ENCODE measurements around the gene YJEFN3. TPM values are rescaled to one million over a fixed set of nuclear protein-coding genes. Genes with fewer than 3 reads are reported as not detected.

Gene YJEFN3
- total and polyA plus RNA-seq, 4 donors: 0.19 to 0.88 (median 0.63) TPM

GRCh38 chr19:19550485-19550929, 21.8 kb downstream of the YJEFN3 start:
- 59% methylated on average over 8 of the region's 8 CpGs for WGBS
- TF ChIP-seq EGR1 (IDR thresholded peaks at IDR 0.05; ENCODE audit: low read depth in 2 of 2) (no peak), FOXA1 (IDR thresholded peaks at IDR 0.05) (no peak), NR2F2 (IDR thresholded peaks at IDR 0.05) (no peak), TAF1 (conservative IDR thresholded peaks at IDR 0.05) (no peak), CTCF (IDR thresholded peaks at IDR 0.05; ENCODE audit: low read depth, low read length, missing input control) (no peak), JUND (IDR thresholded peaks at IDR 0.05) (no peak), YY1 (IDR thresholded peaks at IDR 0.05) (no peak), SP1 (IDR thresholded peaks at IDR 0.05) (no peak), ZBTB33 (IDR thresholded peaks at IDR 0.05) (no peak), HNF4A (conservative IDR thresholded peaks at IDR 0.05) (no peak), RXRA (IDR thresholded peaks at IDR 0.05) (no peak), REST (IDR thresholded peaks at IDR 0.05) (no peak), MAX (IDR thresholded peaks at IDR 0.05) (no peak), ATF3 (IDR thresholded peaks at IDR 0.05) (no peak), RAD21 (IDR thresholded peaks at IDR 0.05) (no peak), HNF4G (IDR thresholded peaks at IDR 0.05) (no peak), GABPA (IDR thresholded peaks at IDR 0.05 in 1 of 2, conservative IDR thresholded peaks at IDR 0.05 in 1 of 2) (no peak), FOXA2 (IDR thresholded peaks at IDR 0.05) (no peak)
- no peak for DNase-seq (ENCODE audit: low spot score)
- Histone ChIP-seq H3K4me1 (ENCODE audit: control insufficient read depth in 4 of 4, insufficient read depth in 4 of 4, low read length in 3 of 4) (no peaks in the 10 kb centered on the region), H3K9me3 (ENCODE audit: control insufficient read depth in 4 of 4, low read length in 3 of 4) (no peaks in the 10 kb centered on the region), H3K27ac (ENCODE audit: low read depth in 1 of 2, low read length in 2 of 2) (no peak overlapping the region), H3K9ac (ENCODE audit: low read depth in 1 of 2, low read length in 2 of 2) (no peak overlapping the region), H3K27me3 (ENCODE audit: control insufficient read depth in 4 of 4, insufficient read depth in 4 of 4, low read length in 3 of 4) (peaks cover 0 to 5% (median 0%) of the 10 kb centered on the region in 4 donors), H3K4me3 (ENCODE audit: low read depth in 1 of 3, low read length in 3 of 3) (no peak overlapping the region), H3K36me3 (ENCODE audit: control insufficient read depth in 4 of 4, insufficient read depth in 3 of 4, low read depth in 1 of 4, low read length in 3 of 4) (no peaks in the 10 kb centered on the region)
